Heart right ventricle (tissue), 16 donors: Measurements from ENCODE around the gene GALNT16. TPM values are rescaled to one million over a fixed set of nuclear protein-coding genes. Genes with fewer than 3 reads are reported as not detected.

Experiments
- ATAC-seq, 8 donors: fragments of 200-7000 bp; cut with Tn5 transposase; one replicate each; pipeline ENCODE4 v1.9.1; 2020; ENCODE audit warnings: mild to moderate bottlenecking in 8 of 8, moderate library complexity in 8 of 8, moderate number of reproducible peaks in 1 of 8
- DNase-seq, 2 donors: peaks; one replicate each; pipeline ENCODE4 v3.0.0-alpha.2; 2020
- H3K27ac ChIP-seq, 10 donors: fragments of 200-600 bp; sonication (generic) in 2 of 10; one replicate each; pipeline versions ENCODE4 v1.5.0 to v1.8.0; 2020 to 2022; ENCODE audit warnings: mild to moderate bottlenecking in 3 of 10
- H3K27me3 ChIP-seq, 7 donors: fragments of 200-600 bp; one replicate each; pipeline ENCODE4 v1.8.0; 2021 to 2022; ENCODE audit warnings: mild to moderate bottlenecking in 2 of 7
- H3K36me3 ChIP-seq, 9 donors: fragments of 200-600 bp; sonication (generic) in 1 of 9; one replicate each; pipeline versions ENCODE4 v1.5.0 to v1.8.0; 2020 to 2022; ENCODE audit warnings: mild to moderate bottlenecking in 2 of 9
- H3K4me1 ChIP-seq, 9 donors: fragments of 200-600 bp; sonication (generic) in 1 of 9; one replicate each; pipeline versions ENCODE4 v1.5.0 to v1.8.0; 2020 to 2022; ENCODE audit warnings: mild to moderate bottlenecking in 4 of 9
- H3K4me3 ChIP-seq, 10 donors: fragments of 200-600 bp; sonication (generic) in 2 of 10; one replicate each; pipeline versions ENCODE4 v1.5.0 to v1.8.0; 2020 to 2022; ENCODE audit warnings: mild to moderate bottlenecking in 7 of 10, moderate library complexity in 2 of 10
- H3K9me3 ChIP-seq, 11 donors: fragments of 200-600 bp in 10 of 11; sonication (generic) in 2 of 11; one replicate each; pipeline versions ENCODE4 v1.5.0 to v1.8.0; 2013 to 2022; ENCODE audit warnings: mild to moderate bottlenecking in 2 of 11, control low read depth in 1 of 11, moderate library complexity in 1 of 11
- WGBS, 2 donors: extraction: QIAGEN DNeasy Blood & Tissue Kit; methylation state at CpG; one replicate each; pipeline ENCODE4 v1.1.7; 2013; ENCODE audit warnings: inconsistent platforms in 1 of 2; 5-methylcytosine and 5-hydroxymethylcytosine counted together
- intact Hi-C, 10 donors: fragments of 100-400 bp; cut with DNase I; formaldehyde crosslinking; loops; one replicate each; pipeline versions ENCODE4 v1.11.1 to v1.14.2; 2022
- polyA plus RNA-seq, 2 donors: library from polyadenylated mRNA; stranded (reverse); fragments of 200-250 nt; gene quantifications; one replicate each; pipeline ENCODE4 v1.2.3, GENCODE V29; 2013
- total RNA-seq, 10 donors: library from RNA; stranded (reverse); fragmentation: NEBNext Ultra II Directional in 3 of 10; extraction: Animal tissue kit (Norgen Biotek cat#: 25700) in 3 of 10; gene quantifications; one replicate each; pipeline versions ENCODE4 v1.2.1 to v1.2.4, GENCODE V29; 2021 to 2023
- TF ChIP-seq, protein P1 (sequence below), 9 donors: fragments of 200-600 bp; sonication (generic) in 2 of 9; IDR thresholded peaks; one replicate each; pipeline versions ENCODE4 v1.5.0 to v1.8.0; 2021 to 2022; ENCODE audit warnings: antibody characterized with exemption in 9 of 9, mild to moderate bottlenecking in 5 of 9, moderate library complexity in 1 of 9
- donor health status: Arrhythmogenic right ventricular cardiomyopathy.
- donor health status: ischemic (EF 13 %, LVEDD 7.1; RV severe dilation, severe dysfunction).
- donor health status: healthy with polysubstance abuse.
- donor health status: DM: no; HTN: yes; CAD: no.
- donor health status: DM: no; HTN: no; CAD: no.
- donor health status: ischemic (EF 25% LVEDD 6.9; RV normal size, moderate dysfunction).
- donor health status: ischemic (EF 25% LVEDD 5.7; RV mildly dilated, moderate dysfunction).
- donor health status: healthy.
- donor health status: DM: yes; HTN: yes; CAD: no.
- donor health status: Ischemic cardiomyopathy.
- donor health status: ischemic (EF 35%, LVEDD 5.7; RV mildly dilated, moderate dysfunction).
- donor health status: nonischemic (EF 11% LVEDD 7.7; RV severe dilation, severe dysfunction).
- donor health status: DM: yes; HTN: yes; CAD: no.
- donor health status: PGD.
- donor health status: ischemic (EF 29% LVEDD 5.4; RV normal size, mild dysfunction).
- donor health status: nonischemic (EF 23%, LVEDD 6.1; RV moderate dilation, normal function).

Gene GALNT16
- total and polyA plus RNA-seq, 12 donors = 9.6 to 106 (median 68.3) TPM

DNA sequence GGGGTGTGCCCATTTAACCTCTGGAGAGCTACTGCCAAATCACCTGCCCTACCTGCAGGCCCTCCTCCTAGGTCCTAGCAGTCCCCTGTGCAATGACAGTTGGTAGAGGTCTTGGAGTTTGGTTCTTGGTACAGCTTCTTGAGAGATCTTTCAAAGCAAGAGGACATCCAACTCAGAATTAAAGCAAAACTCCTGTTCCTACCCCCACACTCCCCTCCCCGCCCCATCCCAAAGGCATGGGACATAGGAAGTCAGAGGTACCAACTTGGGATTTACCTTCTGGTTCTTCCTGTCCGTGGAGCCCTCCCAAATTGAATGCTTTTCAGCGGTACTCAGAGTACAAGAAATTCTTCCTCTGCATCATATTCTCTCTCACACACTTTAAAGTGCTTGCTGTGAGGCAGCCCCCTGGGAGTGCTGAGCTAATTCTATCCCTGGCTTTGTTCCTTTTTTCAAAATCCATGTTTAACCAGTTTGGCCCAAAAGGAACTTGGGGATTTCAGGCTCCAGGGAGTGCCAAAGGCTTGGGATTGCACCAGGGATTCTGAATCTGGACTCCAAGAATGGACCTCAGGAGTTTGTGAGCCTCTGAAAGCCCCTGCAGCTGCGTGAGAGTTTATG, 40.8 kb downstream of the GALNT16 start:
- Histone ChIP-seq H3K36me3 (no peaks in the 10 kb centered on the region), H3K4me3 (no peak overlapping the region), H3K27me3 (no peaks in the 10 kb centered on the region), H3K27ac (peak overlapping the region in 2 of 10 donors; percentile 15 to 17), H3K9me3 (no peaks in the 10 kb centered on the region), H3K4me1 (peaks cover 2 to 41% (median 25%) of the 10 kb centered on the region in 9 donors)
- no peak for DNase-seq
- intact Hi-C loops = no loop called here
- WGBS, 2 donors = 63 to 64% methylated on average over 4 of the region's 4 CpGs
- ATAC-seq = peak in 5 of 8 donors; percentile 24 to 63 (median 36)
- TF ChIP-seq, protein P1, sequence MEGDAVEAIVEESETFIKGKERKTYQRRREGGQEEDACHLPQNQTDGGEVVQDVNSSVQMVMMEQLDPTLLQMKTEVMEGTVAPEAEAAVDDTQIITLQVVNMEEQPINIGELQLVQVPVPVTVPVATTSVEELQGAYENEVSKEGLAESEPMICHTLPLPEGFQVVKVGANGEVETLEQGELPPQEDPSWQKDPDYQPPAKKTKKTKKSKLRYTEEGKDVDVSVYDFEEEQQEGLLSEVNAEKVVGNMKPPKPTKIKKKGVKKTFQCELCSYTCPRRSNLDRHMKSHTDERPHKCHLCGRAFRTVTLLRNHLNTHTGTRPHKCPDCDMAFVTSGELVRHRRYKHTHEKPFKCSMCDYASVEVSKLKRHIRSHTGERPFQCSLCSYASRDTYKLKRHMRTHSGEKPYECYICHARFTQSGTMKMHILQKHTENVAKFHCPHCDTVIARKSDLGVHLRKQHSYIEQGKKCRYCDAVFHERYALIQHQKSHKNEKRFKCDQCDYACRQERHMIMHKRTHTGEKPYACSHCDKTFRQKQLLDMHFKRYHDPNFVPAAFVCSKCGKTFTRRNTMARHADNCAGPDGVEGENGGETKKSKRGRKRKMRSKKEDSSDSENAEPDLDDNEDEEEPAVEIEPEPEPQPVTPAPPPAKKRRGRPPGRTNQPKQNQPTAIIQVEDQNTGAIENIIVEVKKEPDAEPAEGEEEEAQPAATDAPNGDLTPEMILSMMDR (IDR thresholded peaks at IDR 0.05) = no peak

DNA sequence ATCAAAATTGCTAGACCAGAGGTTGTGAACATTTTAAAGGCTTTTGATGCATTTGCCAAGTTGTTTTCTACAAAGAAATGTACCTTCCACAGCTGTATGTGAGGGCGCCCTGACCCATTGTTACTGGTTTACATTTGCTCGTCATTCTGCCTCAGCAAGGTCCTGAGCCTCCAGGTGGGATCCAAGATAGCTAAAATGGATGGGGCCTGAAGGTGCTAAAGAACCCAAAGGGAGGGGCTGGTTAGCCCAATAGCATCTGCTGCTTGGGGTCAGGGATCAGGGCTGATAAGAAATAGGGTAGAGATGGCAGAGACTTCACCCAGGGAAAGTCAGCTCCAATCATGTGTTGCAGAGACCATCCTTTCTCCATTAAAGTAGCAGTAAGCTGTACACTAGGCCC, 43.1 kb downstream of the GALNT16 start:
- ATAC-seq (no peak), DNase-seq (no peak)
- no peaks in the 10 kb centered on the region for H3K36me3 ChIP-seq
- TF ChIP-seq, protein P1 (IDR thresholded peaks at IDR 0.05) = no peak
- intact Hi-C loops = no loop called here
- peaks cover 0 to 4% (median 0%) of the 10 kb centered on the region in 7 donors for H3K27me3 ChIP-seq
- H3K4me1 ChIP-seq = peaks cover 2 to 46% (median 24%) of the 10 kb centered on the region in 9 donors
- H3K27ac ChIP-seq = no peak overlapping the region
- H3K4me3 ChIP-seq = no peak overlapping the region
- no peaks in the 10 kb centered on the region for H3K9me3 ChIP-seq
- WGBS, 2 donors = 91 to 92% methylated on average over 2 of the region's 2 CpGs

DNA sequence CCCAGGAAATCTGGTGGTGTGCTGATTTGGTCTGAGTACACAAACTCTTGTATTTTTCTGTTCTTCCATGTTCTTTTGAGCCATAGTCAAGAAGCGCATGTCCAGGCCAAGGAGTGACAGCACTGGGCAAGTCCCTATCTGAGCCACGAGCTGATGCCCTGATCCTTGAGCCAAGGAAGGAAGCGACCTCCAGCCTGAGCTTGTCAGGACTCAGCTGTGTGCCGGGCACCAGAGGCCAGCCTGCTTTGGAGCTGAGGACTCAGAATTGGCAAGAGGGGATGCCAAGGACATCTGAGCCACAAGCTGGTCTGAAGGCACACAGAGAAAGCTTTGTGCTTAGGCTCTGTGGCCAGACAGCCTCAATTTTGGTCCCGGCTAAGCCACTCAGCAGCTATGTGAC, 52.6 kb downstream of the GALNT16 start:
- intact Hi-C loops = loop anchor here in 1 of 10 donors (10.0 kb wide), 1 partner anchor 48 kb away; the partner anchor contains the start of gene GALNT16
- DNase-seq (no peak), ATAC-seq (peak in 1 of 8 donors; percentile 12)
- H3K4me3 ChIP-seq = no peak overlapping the region
- no peaks in the 10 kb centered on the region for H3K36me3 ChIP-seq
- TF ChIP-seq, protein P1 (IDR thresholded peaks at IDR 0.05) = no peak
- H3K4me1 ChIP-seq = peaks cover 8 to 36% (median 25%) of the 10 kb centered on the region in 9 donors
- H3K27me3 ChIP-seq = peaks cover 0 to 4% (median 0%) of the 10 kb centered on the region in 7 donors
- peak overlapping the region in 6 of 10 donors; percentile 3 to 43 (median 16) for H3K27ac ChIP-seq
- no peaks in the 10 kb centered on the region for H3K9me3 ChIP-seq
- WGBS, 2 donors = 56 to 68% methylated on average over 5 of the region's 5 CpGs

GRCh38 chr14:69313176-69313575, 53.2 kb downstream of the GALNT16 start:
- Histone ChIP-seq H3K4me3 (no peak overlapping the region), H3K27me3 (peaks cover 0 to 4% (median 0%) of the 10 kb centered on the region in 7 donors), H3K4me1 (peaks cover 10 to 42% (median 31%) of the 10 kb centered on the region in 9 donors), H3K27ac (peak overlapping the region in 3 of 10 donors; percentile 4 to 30 (median 8)), H3K9me3 (no peaks in the 10 kb centered on the region), H3K36me3 (no peaks in the 10 kb centered on the region)
- 90 to 91% methylated on average over 6 of the region's 6 CpGs for WGBS, 2 donors
- TF ChIP-seq, protein P1 (IDR thresholded peaks at IDR 0.05) = no peak
- intact Hi-C loops = loop anchor here in 1 of 10 donors (10.0 kb wide), 1 partner anchor 48 kb away; the partner anchor contains the start of gene GALNT16
- no peak for ATAC-seq
- no peak for DNase-seq
